ENCODE measurements around the gene RNF11.
A peak's percentile ranks its signal among the peaks of the same experiment; 100 is the strongest.
"Not testable (repeated sequence)": the region's sequence is repeated elsewhere in the genome, so short reads cannot be mapped to it uniquely, and the experiment has no call there.

The RNF11 gene

GRCh38 chr1:51227231-51227960 is 8.7 kb upstream of the RNF11 start:
- not testable (repeated sequence) for DNase-seq (ENCODE audit: low read depth in 2 of 2)

- not testable (repeated sequence) for DNase-seq (ENCODE audit: low read depth in 2 of 2)
Measured at GRCh38 chr1:51228471-51228870, 7.6 kb upstream of the RNF11 start.

GRCh38 chr1:51230501-51231078 is 5.5 kb upstream of the RNF11 start:
- DNase-seq (ENCODE audit: low read depth in 2 of 2), result no peak

- no peak for DNase-seq (ENCODE audit: low read depth in 2 of 2)
Measured at GRCh38 chr1:51231120-51231519, 5.0 kb upstream of the RNF11 start.

- no peak for DNase-seq (ENCODE audit: low read depth in 2 of 2)
Measured at GRCh38 chr1:51231896-51232295, 4.2 kb upstream of the RNF11 start.

GRCh38 chr1:51234236-51234635 is 1.8 kb upstream of the RNF11 start:
- not testable (repeated sequence) for DNase-seq (ENCODE audit: low read depth in 2 of 2)

GRCh38 chr1:51234721-51235425 is 1.2 kb upstream of the RNF11 start:
- peak in 1 of 2 donors; percentile 24 for DNase-seq (ENCODE audit: low read depth in 2 of 2)

- DNase-seq (ENCODE audit: low read depth in 2 of 2), result peak; percentile 2 to 29
Measured at GRCh38 chr1:51236531-51237350, 668 bp downstream of the RNF11 start.

- no peak for DNase-seq (ENCODE audit: low read depth in 2 of 2)
Measured at GRCh38 chr1:51237351-51238033, 1.4 kb downstream of the RNF11 start.

- DNase-seq (ENCODE audit: low read depth in 2 of 2), result no peak
Measured at GRCh38 chr1:51238034-51238403, 1.9 kb downstream of the RNF11 start.

GRCh38 chr1:51240084-51240483 is 4.0 kb downstream of the RNF11 start:
- no peak for DNase-seq (ENCODE audit: low read depth in 2 of 2)

- DNase-seq (ENCODE audit: low read depth in 2 of 2), result no peak
Measured at GRCh38 chr1:51241119-51241518, 5.0 kb downstream of the RNF11 start.

GRCh38 chr1:51242546-51242945 is 6.5 kb downstream of the RNF11 start:
- DNase-seq (ENCODE audit: low read depth in 2 of 2), result no peak

- no peak for DNase-seq (ENCODE audit: low read depth in 2 of 2)
Measured at GRCh38 chr1:51247022-51247421, 10.9 kb downstream of the RNF11 start.

- no peak for DNase-seq (ENCODE audit: low read depth in 2 of 2)
Measured at GRCh38 chr1:51247499-51247898, 11.4 kb downstream of the RNF11 start.

GRCh38 chr1:51249445-51249844 is 13.4 kb downstream of the RNF11 start:
- DNase-seq (ENCODE audit: low read depth in 2 of 2), result no peak

- DNase-seq (ENCODE audit: low read depth in 2 of 2), result not testable (repeated sequence)
Measured at GRCh38 chr1:51250729-51251128, 14.7 kb downstream of the RNF11 start.

- not testable (repeated sequence) for DNase-seq (ENCODE audit: low read depth in 2 of 2)
Measured at GRCh38 chr1:51251165-51251564, 15.1 kb downstream of the RNF11 start.

- DNase-seq (ENCODE audit: low read depth in 2 of 2), result no peak
Measured at GRCh38 chr1:51252366-51252765, 16.3 kb downstream of the RNF11 start.

- no peak for DNase-seq (ENCODE audit: low read depth in 2 of 2)
Measured at GRCh38 chr1:51253691-51254090, 17.6 kb downstream of the RNF11 start.

GRCh38 chr1:51255331-51255730 is 19.3 kb downstream of the RNF11 start:
- no peak for DNase-seq (ENCODE audit: low read depth in 2 of 2)
